Activated T-cell treated with anti-CD3 and anti-CD28 coated beads, Interleukin-2, amount 50 U/mL, for 72 hours (primary cell): ENCODE results near the gene ACTN3. TPM values are rescaled to one million over a fixed set of nuclear protein-coding genes. Genes with fewer than 3 reads are reported as not detected.
"Not testable (repeated sequence)": the region's sequence is repeated elsewhere in the genome, so short reads cannot be mapped to it uniquely, and the experiment has no call there.

ENCODE experiments used
- ATAC-seq, 2 donors: fragments of 150-1000 bp; cut with Tn5 transposase; replicated peaks in 1 of 2; 2 replicates each; pipeline ENCODE4 v1.10.0; 2021; ENCODE audit warnings: moderate library complexity in 2 of 2, mild to moderate bottlenecking in 1 of 2
- DNase-seq, 2 donors: peaks; one replicate each; pipeline ENCODE4 v3.0.0; 2021 to 2022; ENCODE audit warnings: mixed read lengths in 1 of 2
- H3K27ac Mint-ChIP-seq: one replicate; pipeline ENCODE4 v1.8.0; 2022; ENCODE audit warnings: mild to moderate bottlenecking, moderate library complexity, mixed read lengths
- H3K27me3 Mint-ChIP-seq: one replicate; pipeline ENCODE4 v1.8.0; 2022; ENCODE audit warnings: low read depth, mixed read lengths
- H3K36me3 Mint-ChIP-seq, 2 donors: one replicate each; pipeline ENCODE4 v1.8.0; 2022; ENCODE audit warnings: mixed read lengths in 2 of 2, mild to moderate bottlenecking in 1 of 2; ENCODE audit not compliant: insufficient read depth in 2 of 2
- H3K4me1 Mint-ChIP-seq: one replicate; pipeline ENCODE4 v1.8.0; 2022; ENCODE audit warnings: low read depth, mixed read lengths
- H3K4me3 Mint-ChIP-seq, 2 donors: one replicate each; pipeline ENCODE4 v1.8.0; 2022; ENCODE audit warnings: mild to moderate bottlenecking in 2 of 2, mixed read lengths in 2 of 2, moderate library complexity in 2 of 2
- H3K9me3 Mint-ChIP-seq, 2 donors: one replicate each; pipeline ENCODE4 v1.8.0; 2022; ENCODE audit warnings: mixed read lengths in 2 of 2
- total RNA-seq, 2 donors: library from RNA; stranded (reverse); gene quantifications; one replicate each; pipeline ENCODE4 v1.2.3, GENCODE V29; 2022

The ACTN3 gene
- total RNA-seq, 2 donors from 2014 or later: 0.32 TPM; not detected in 1

GRCh38 chr11:66600631-66601233 lies 54.0 kb downstream of the ACTN3 start:
- H3K9me3 Mint-ChIP-seq: no peaks in the 10 kb centered on the region
- no peaks in the 10 kb centered on the region for H3K27me3 Mint-ChIP-seq
- DNase-seq (no peak), ATAC-seq (no peak)
- no peak overlapping the region for H3K27ac Mint-ChIP-seq
- H3K4me3 Mint-ChIP-seq: no peak overlapping the region
- peaks cover 2% of the 10 kb centered on the region for H3K4me1 Mint-ChIP-seq
- H3K36me3 Mint-ChIP-seq: no peaks in the 10 kb centered on the region

GRCh38 chr11:66603072-66603471 lies 56.4 kb downstream of the ACTN3 start:
- H3K4me1 Mint-ChIP-seq: no peaks in the 10 kb centered on the region
- no peak overlapping the region for H3K27ac Mint-ChIP-seq
- ATAC-seq: no peak
- no peak for DNase-seq
- no peaks in the 10 kb centered on the region for H3K27me3 Mint-ChIP-seq
- H3K4me3 Mint-ChIP-seq: no peak overlapping the region
- H3K36me3 Mint-ChIP-seq: peaks cover 0 to 1% of the 10 kb centered on the region in 2 donors
- H3K9me3 Mint-ChIP-seq: no peaks in the 10 kb centered on the region

DNA sequence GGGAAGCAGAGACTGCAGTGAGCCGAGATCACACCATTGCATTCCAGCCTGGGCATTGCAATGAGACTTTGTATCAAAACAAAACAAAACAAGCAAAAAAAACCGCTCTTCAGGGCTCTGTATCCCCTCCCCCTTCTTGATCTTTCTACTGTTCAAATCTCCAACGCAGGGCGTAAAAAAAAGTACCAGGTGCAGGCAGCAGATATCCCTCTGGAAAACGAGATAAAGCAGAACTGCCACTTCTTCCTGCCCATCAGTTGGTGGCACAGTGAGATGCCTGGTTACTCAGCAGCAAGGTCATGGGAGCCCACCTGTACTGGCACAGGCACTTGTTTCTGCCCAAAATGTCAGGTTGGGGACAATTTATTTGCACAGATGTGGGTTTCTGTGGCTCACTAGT lies 57.5 kb downstream of the ACTN3 start:
- no peaks in the 10 kb centered on the region for H3K4me1 Mint-ChIP-seq
- no peaks in the 10 kb centered on the region for H3K9me3 Mint-ChIP-seq
- H3K4me3 Mint-ChIP-seq: no peak overlapping the region
- peaks cover 0 to 1% of the 10 kb centered on the region in 2 donors for H3K36me3 Mint-ChIP-seq
- H3K27ac Mint-ChIP-seq: no peak overlapping the region
- ATAC-seq (no peak), DNase-seq (no peak)
- H3K27me3 Mint-ChIP-seq: no peaks in the 10 kb centered on the region

GRCh38 chr11:66606608-66607007 lies 59.9 kb downstream of the ACTN3 start:
- H3K27ac Mint-ChIP-seq, H3K4me3 Mint-ChIP-seq, H3K27me3 Mint-ChIP-seq, ATAC-seq, DNase-seq, H3K36me3 Mint-ChIP-seq, H3K9me3 Mint-ChIP-seq: not testable (repeated sequence)
- peaks cover 12% of the 10 kb centered on the region for H3K4me1 Mint-ChIP-seq

- H3K27ac Mint-ChIP-seq: no peak overlapping the region
- ATAC-seq: no peak
These were observed 60.6 kb downstream of the ACTN3 start for GRCh38 chr11:66607126-66607834.

GRCh38 chr11:66609721-66610617 lies 63.3 kb downstream of the ACTN3 start:
- no peak for DNase-seq
- Mint-ChIP-seq H3K9me3 (no peaks in the 10 kb centered on the region), H3K4me3 (no peak overlapping the region), H3K4me1 (peaks cover 15% of the 10 kb centered on the region), H3K27ac (peak overlapping the region; percentile 22), H3K27me3 (no peaks in the 10 kb centered on the region), H3K36me3 (peaks cover 0 to 1% of the 10 kb centered on the region in 2 donors)
- ATAC-seq: no peak

More at GRCh38 chr11:66607126-66607834, 60.6 kb downstream of the ACTN3 start:
- H3K36me3 Mint-ChIP-seq: peaks cover 0 to 1% of the 10 kb centered on the region in 2 donors
- DNase-seq: no peak
- H3K27me3 Mint-ChIP-seq: no peaks in the 10 kb centered on the region
- H3K4me3 Mint-ChIP-seq: no peak overlapping the region
- peaks cover 12% of the 10 kb centered on the region for H3K4me1 Mint-ChIP-seq
- H3K9me3 Mint-ChIP-seq: no peaks in the 10 kb centered on the region

DNA sequence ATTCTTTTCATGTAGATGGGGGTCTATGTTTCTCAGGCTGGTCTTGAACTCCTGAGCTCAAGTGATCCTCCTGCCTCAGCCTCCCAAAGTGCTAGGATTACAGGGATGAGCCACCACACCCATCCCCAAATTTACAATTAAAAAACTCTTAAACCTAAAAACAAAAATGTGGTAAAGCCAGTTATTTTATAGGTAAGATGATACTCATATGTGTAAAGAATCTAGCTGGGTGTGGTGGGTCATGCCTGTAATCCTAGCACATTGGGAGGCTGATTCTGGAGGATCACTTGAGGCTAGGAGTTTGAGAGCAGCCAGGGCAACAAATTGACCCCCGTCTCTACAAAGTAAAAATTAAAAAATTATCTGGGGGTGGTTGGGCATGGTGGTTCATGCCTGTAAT lies 65.8 kb downstream of the ACTN3 start:
- no peaks in the 10 kb centered on the region for H3K27me3 Mint-ChIP-seq
- no peak for DNase-seq
- ATAC-seq: no peak
- H3K4me1 Mint-ChIP-seq: peaks cover 26% of the 10 kb centered on the region
- no peak overlapping the region for H3K4me3 Mint-ChIP-seq
- peaks cover 7 to 12% of the 10 kb centered on the region in 2 donors for H3K36me3 Mint-ChIP-seq
- H3K9me3 Mint-ChIP-seq: no peaks in the 10 kb centered on the region
- no peak overlapping the region for H3K27ac Mint-ChIP-seq

Other genes starting within 250 kb of the ACTN3 start
- gene CD248, start 229.9 kb upstream of the ACTN3 start, total RNA-seq: 1 to 10 TPM; 3.0 to 3.9 TPM
- gene RIN1, start 210.5 kb upstream of the ACTN3 start, total RNA-seq: 1 to 10 TPM; 1.8 to 2.8 TPM
- gene BRMS1, start 201.8 kb upstream of the ACTN3 start, total RNA-seq: 10 to 100 TPM; 41.4 to 46.4 TPM
- gene B4GAT1, start 199.3 kb upstream of the ACTN3 start, total RNA-seq: 1 to 10 TPM; 6.3 to 8.3 TPM
- 1 to 10 TPM; 3.3 to 3.6 TPM for gene SLC29A2, start 175.1 kb upstream of the ACTN3 start, total RNA-seq
- gene NPAS4, start 125.9 kb upstream of the ACTN3 start, total RNA-seq: not detected
- 10 to 100 TPM; 57.4 to 66.6 TPM for gene MRPL11, start 108.1 kb upstream of the ACTN3 start, total RNA-seq
- gene PELI3, start 80.0 kb upstream of the ACTN3 start, total RNA-seq: 1 to 10 TPM; 6.2 to 6.6 TPM
- gene DPP3, start 66.5 kb upstream of the ACTN3 start, total RNA-seq: 10 to 100 TPM; 48.3 to 56.9 TPM
- gene BBS1, start 36.3 kb upstream of the ACTN3 start, total RNA-seq: 10 to 100 TPM; 18.1 to 18.8 TPM
- gene ZDHHC24, start 855 bp upstream of the ACTN3 start, total RNA-seq: 10 to 100 TPM; 19.8 to 22.0 TPM
- 1 to 10 TPM; 6.3 to 6.8 TPM for gene CTSF, start 21.7 kb downstream of the ACTN3 start, total RNA-seq
- gene CCDC87, start 46.2 kb downstream of the ACTN3 start, total RNA-seq: under 1 TPM; 0.10 to 0.21 TPM
- gene CCS, start 46.3 kb downstream of the ACTN3 start, total RNA-seq: 10 to 100 TPM; 35.1 to 38.5 TPM
- 10 to 100 TPM; 85.6 to 97.3 TPM for gene RBM14, start 69.7 kb downstream of the ACTN3 start, total RNA-seq
- gene RBM4, start 91.8 kb downstream of the ACTN3 start, total RNA-seq: 100 to 1,000 TPM; 116 to 135 TPM
- 10 to 100 TPM; 12.5 to 18.4 TPM for gene RBM4B, start 131.0 kb downstream of the ACTN3 start, total RNA-seq
- 1 to 10 TPM in 1 of 2 donors, under 1 TPM in 1; 0.69 to 1.5 TPM for gene SPTBN2, start 182.3 kb downstream of the ACTN3 start, total RNA-seq